Measurements from ENCODE around the gene MRPL22.

GRCh38 chr5:154940375-154940771 is 500 bp upstream of the MRPL22 start:
- TF ChIP-seq CTCF (IDR thresholded peaks at IDR 0.05) (no peak), POLR2A (IDR thresholded peaks at IDR 0.05) (no peak)
